Keratinocyte (primary cell): Measurements from ENCODE around the gene NCEH1. TPM values are rescaled to one million over a fixed set of nuclear protein-coding genes. Genes with fewer than 3 reads are reported as not detected.

ENCODE experiments used
- DNase-seq: peaks from one replicate; pipeline ENCODE4 v3.0.0-alpha.2; 2011; ENCODE audit warnings: low read depth, missing footprints, low spot score
- FAIRE-seq: peaks from 2 replicates; lab custom pipeline; 2011; peaks lifted over from hg19 to GRCh38; lab: Jason Lieb, UNC
- H2AFZ ChIP-seq: 2 replicates; pipeline ENCODE4 v1.6.0; 2012; ENCODE audit warnings: low read length, control low read depth, inconsistent platforms; ENCODE audit not compliant: control insufficient read depth
- H3K27ac ChIP-seq: 2 replicates; pipeline ENCODE4 v1.5.1; 2011; ENCODE audit warnings: low read length; ENCODE audit not compliant: control insufficient read depth, insufficient read depth
- H3K27me3 ChIP-seq: 3 replicates; pipeline ENCODE4 v1.6.0; 2011; ENCODE audit warnings: low read length; ENCODE audit not compliant: control insufficient read depth, insufficient read depth; ENCODE audit errors: extremely low read depth
- H3K36me3 ChIP-seq, 2 experiments: 2 replicates in 1 of 2; 3 replicates in 1 of 2; pipeline ENCODE4 v1.5.1; 2011; ENCODE audit warnings: low read length in 2 of 2, mild to moderate bottlenecking in 1 of 2; ENCODE audit not compliant: control insufficient read depth in 2 of 2, insufficient read depth in 2 of 2; ENCODE audit errors: extremely low read depth in 1 of 2
- H3K4me1 ChIP-seq: 3 replicates; pipeline ENCODE4 v1.5.1; 2011; ENCODE audit warnings: low read length; ENCODE audit not compliant: control insufficient read depth, insufficient read depth; ENCODE audit errors: extremely low read depth
- H3K4me2 ChIP-seq: 3 replicates; pipeline ENCODE4 v1.6.0; 2011; ENCODE audit warnings: low read depth, low read length; ENCODE audit not compliant: control insufficient read depth, insufficient read depth; ENCODE audit errors: extremely low read depth
- H3K4me3 ChIP-seq, 3 experiments: fragments of 200-600 bp in 1 of 3; sonication (generic) in 1 of 3; 2 replicates in 2 of 3; 3 replicates in 1 of 3; pipeline ENCODE4 v1.5.1; 2011 to 2016; ENCODE audit warnings: low read length in 3 of 3, mild to moderate bottlenecking in 3 of 3, control low read depth in 2 of 3, inconsistent platforms in 1 of 3, low read depth in 1 of 3, mixed read lengths in 1 of 3, mixed run types in 1 of 3, moderate library complexity in 1 of 3; ENCODE audit not compliant: control insufficient read depth in 2 of 3, insufficient read depth in 2 of 3; ENCODE audit errors: extremely low read depth in 1 of 3
- H3K79me2 ChIP-seq: 2 replicates; pipeline ENCODE4 v1.6.0; 2012; ENCODE audit warnings: low read length; ENCODE audit not compliant: control insufficient read depth, insufficient read depth
- H3K9ac ChIP-seq: 3 replicates; pipeline ENCODE4 v1.6.0; 2011; ENCODE audit warnings: low read length; ENCODE audit not compliant: control insufficient read depth, insufficient read depth; ENCODE audit errors: extremely low read depth
- H3K9me1 ChIP-seq: 3 replicates; pipeline ENCODE4 v1.6.0; 2011; ENCODE audit warnings: low read length; ENCODE audit not compliant: control insufficient read depth, insufficient read depth; ENCODE audit errors: extremely low read depth
- H3K9me3 ChIP-seq: 2 replicates; pipeline ENCODE4 v1.5.1; 2012; ENCODE audit warnings: low read depth, low read length; ENCODE audit not compliant: control insufficient read depth
- H4K20me1 ChIP-seq: 3 replicates; pipeline ENCODE4 v1.6.0; 2011; ENCODE audit warnings: low read length; ENCODE audit not compliant: control insufficient read depth, insufficient read depth; ENCODE audit errors: extremely low read depth
- EZH2 ChIP-seq: IDR thresholded peaks from one replicate; pipeline ENCODE4 v1.6.1; 2012; ENCODE audit warnings: inconsistent platforms, mild to moderate bottlenecking, low read length, moderate library complexity
- dilution Hi-C: fragments of 300-500 bp; cut with MboI; formaldehyde crosslinking; loops from one replicate; pipeline ENCODE4 v1.7.0; 2020; ENCODE audit warnings: low sequenced_read_pairs; ENCODE audit not compliant: extremely low pct_ligation_motif_present
- polyA plus RNA-seq, 5 experiments: library from polyadenylated mRNA; depleted of rRNA in 3 of 5; stranded (reverse) in 3 of 5; stranded (forward) in 1 of 5; unstranded in 1 of 5; fragments of >200 nt; gene quantifications; 1 replicate in 1 of 5; 2 replicates in 3 of 5; 3 replicates in 1 of 5; pipeline versions ENCODE4 v1.2.1 to v1.2.3, GENCODE V29; 2011 to 2012; ENCODE audit warnings: missing spikeins in 2 of 5, low read depth in 1 of 5, low replicate concordance in 1 of 5
- TF ChIP-seq, protein P1 (sequence below), 3 experiments: IDR thresholded peaks in 1 of 3; conservative IDR thresholded peaks in 1 of 3; optimal IDR thresholded peaks in 1 of 3; 2 replicates in 2 of 3; 3 replicates in 1 of 3; pipeline versions ENCODE3 to v1.5.1; 2011; ENCODE audit warnings: low read length in 3 of 3, mild to moderate bottlenecking in 3 of 3, moderate library complexity in 2 of 3, control low read depth in 1 of 3, inconsistent platforms in 1 of 3; ENCODE audit not compliant: insufficient read depth in 2 of 3; ENCODE audit errors: extremely low read depth in 1 of 3

The NCEH1 gene
- polyA plus RNA-seq, 1 donor (not counting 4 experiments of a cell fraction or from before 2014, with no cell fraction given) = 13.2 TPM

GRCh38 chr3:172647080-172647479, 63.8 kb downstream of the NCEH1 start:
- H3K4me3 ChIP-seq = no peak overlapping the region
- no peak overlapping the region for H3K9ac ChIP-seq
- TF ChIP-seq EZH2 = no peak
- TF ChIP-seq, protein P1, sequence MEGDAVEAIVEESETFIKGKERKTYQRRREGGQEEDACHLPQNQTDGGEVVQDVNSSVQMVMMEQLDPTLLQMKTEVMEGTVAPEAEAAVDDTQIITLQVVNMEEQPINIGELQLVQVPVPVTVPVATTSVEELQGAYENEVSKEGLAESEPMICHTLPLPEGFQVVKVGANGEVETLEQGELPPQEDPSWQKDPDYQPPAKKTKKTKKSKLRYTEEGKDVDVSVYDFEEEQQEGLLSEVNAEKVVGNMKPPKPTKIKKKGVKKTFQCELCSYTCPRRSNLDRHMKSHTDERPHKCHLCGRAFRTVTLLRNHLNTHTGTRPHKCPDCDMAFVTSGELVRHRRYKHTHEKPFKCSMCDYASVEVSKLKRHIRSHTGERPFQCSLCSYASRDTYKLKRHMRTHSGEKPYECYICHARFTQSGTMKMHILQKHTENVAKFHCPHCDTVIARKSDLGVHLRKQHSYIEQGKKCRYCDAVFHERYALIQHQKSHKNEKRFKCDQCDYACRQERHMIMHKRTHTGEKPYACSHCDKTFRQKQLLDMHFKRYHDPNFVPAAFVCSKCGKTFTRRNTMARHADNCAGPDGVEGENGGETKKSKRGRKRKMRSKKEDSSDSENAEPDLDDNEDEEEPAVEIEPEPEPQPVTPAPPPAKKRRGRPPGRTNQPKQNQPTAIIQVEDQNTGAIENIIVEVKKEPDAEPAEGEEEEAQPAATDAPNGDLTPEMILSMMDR (optimal IDR thresholded peaks at IDR 0.05 in 1 of 3, IDR thresholded peaks at IDR 0.05 in 1 of 3, conservative IDR thresholded peaks at IDR 0.05 in 1 of 3; ENCODE audit: extremely low read depth in 1 of 3, insufficient read depth in 2 of 3, low read length in 3 of 3) = no peak
- H3K36me3 ChIP-seq = peaks cover 2 to 3% of the 10 kb centered on the region in 2 experiments
- H4K20me1 ChIP-seq = no peaks in the 10 kb centered on the region
- no peak overlapping the region for H2AFZ ChIP-seq
- no peaks in the 10 kb centered on the region for H3K79me2 ChIP-seq
- no peak for DNase-seq
- dilution Hi-C loops = no loop called here
- no peaks in the 10 kb centered on the region for H3K4me1 ChIP-seq
- no peaks in the 10 kb centered on the region for H3K27me3 ChIP-seq
- no peak for FAIRE-seq
- H3K9me3 ChIP-seq = no peaks in the 10 kb centered on the region
- no peak overlapping the region for H3K4me2 ChIP-seq
- H3K9me1 ChIP-seq = no peaks in the 10 kb centered on the region
- H3K27ac ChIP-seq = no peak overlapping the region

DNA sequence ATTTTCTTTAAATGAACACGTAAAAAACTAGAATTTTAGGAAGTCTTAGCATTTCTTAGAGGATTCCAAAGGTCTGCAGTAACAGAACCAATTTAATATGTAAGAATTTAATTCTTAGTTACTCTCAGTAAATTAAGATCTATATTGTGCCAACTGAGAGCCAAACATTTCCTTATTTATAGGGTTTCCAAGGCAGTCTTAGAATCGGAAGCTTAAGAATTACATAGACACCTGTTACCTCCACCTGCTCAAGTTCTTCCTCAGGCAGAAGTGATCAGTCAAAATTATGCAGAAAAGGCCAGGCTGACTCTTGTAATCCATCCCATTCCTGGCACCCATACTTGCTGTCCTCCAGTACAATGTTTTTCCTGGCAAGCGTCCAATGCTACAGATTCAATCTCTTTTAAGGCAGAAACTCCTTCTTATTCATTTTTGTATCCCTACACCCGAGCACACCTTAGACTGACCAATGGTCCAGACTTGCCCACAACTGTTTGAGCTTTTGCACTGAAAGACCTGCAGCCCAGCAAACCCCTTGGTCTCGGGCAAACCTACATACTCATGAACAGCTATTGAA, 64.3 kb downstream of the NCEH1 start:
- TF ChIP-seq, protein P1 (optimal IDR thresholded peaks at IDR 0.05 in 1 of 3, IDR thresholded peaks at IDR 0.05 in 1 of 3, conservative IDR thresholded peaks at IDR 0.05 in 1 of 3; ENCODE audit: extremely low read depth in 1 of 3, insufficient read depth in 2 of 3, low read length in 3 of 3) = no peak
- no peak for TF ChIP-seq EZH2
- Histone ChIP-seq H3K9ac (no peak overlapping the region), H3K27me3 (no peaks in the 10 kb centered on the region), H4K20me1 (no peaks in the 10 kb centered on the region), H2AFZ (no peak overlapping the region), H3K36me3 (peaks cover 2 to 3% of the 10 kb centered on the region in 2 experiments), H3K9me1 (no peaks in the 10 kb centered on the region), H3K9me3 (no peaks in the 10 kb centered on the region), H3K79me2 (no peaks in the 10 kb centered on the region), H3K4me2 (no peak overlapping the region), H3K4me3 (no peak overlapping the region), H3K27ac (no peak overlapping the region), H3K4me1 (no peaks in the 10 kb centered on the region)
- DNase-seq = no peak
- dilution Hi-C loops = no loop called here
- no peak for FAIRE-seq
